Osteoblast (primary cell): Measurements from ENCODE around the gene PLCG2. TPM values are rescaled to one million over a fixed set of nuclear protein-coding genes. Genes with fewer than 3 reads are reported as not detected.

Source experiments
- DNase-seq: peaks from one replicate; pipeline ENCODE4 v3.0.0; 2011; ENCODE audit warnings: low spot score, mixed read lengths; ENCODE audit not compliant: insufficient read length; ENCODE audit errors: missing footprints
- H2AFZ ChIP-seq: 2 replicates; pipeline ENCODE4 v1.6.0; 2011; ENCODE audit warnings: mild to moderate bottlenecking, low read length
- H3K27ac ChIP-seq: 2 replicates; pipeline ENCODE4 v1.5.1; 2011; ENCODE audit warnings: mild to moderate bottlenecking, low read depth, low read length, moderate library complexity
- H3K27me3 ChIP-seq: 2 replicates; pipeline ENCODE4 v1.6.0; 2012; ENCODE audit warnings: mild to moderate bottlenecking, control low read depth, inconsistent platforms, low read length, moderate library complexity; ENCODE audit not compliant: insufficient read depth
- H3K36me3 ChIP-seq: 2 replicates; pipeline ENCODE4 v1.5.1; 2011; ENCODE audit warnings: mild to moderate bottlenecking, low read length, control low read depth, moderate library complexity; ENCODE audit not compliant: insufficient read depth
- H3K4me1 ChIP-seq: 2 replicates; pipeline ENCODE4 v1.5.1; 2011; ENCODE audit warnings: mild to moderate bottlenecking, low read length, control low read depth, moderate library complexity; ENCODE audit not compliant: insufficient read depth
- H3K4me2 ChIP-seq: 2 replicates; pipeline ENCODE4 v1.6.0; 2011; ENCODE audit warnings: mild to moderate bottlenecking, low read length; ENCODE audit not compliant: insufficient read depth
- H3K4me3 ChIP-seq: fragments of 200-600 bp; sonication (generic); 3 replicates; pipeline ENCODE4 v1.5.1; 2012; ENCODE audit warnings: mild to moderate bottlenecking, low read length, inconsistent platforms; ENCODE audit not compliant: insufficient read depth
- H3K79me2 ChIP-seq: 2 replicates; pipeline ENCODE4 v1.6.0; 2012; ENCODE audit warnings: mild to moderate bottlenecking, low read length, control low read depth, inconsistent platforms; ENCODE audit not compliant: insufficient read depth
- H3K9me3 ChIP-seq: 2 replicates; pipeline ENCODE4 v1.5.1; 2011; ENCODE audit warnings: low read depth, low read length, control low read depth
- H4K20me1 ChIP-seq: 2 replicates; pipeline ENCODE4 v1.6.0; 2012; ENCODE audit warnings: mild to moderate bottlenecking, low read length, control low read depth; ENCODE audit not compliant: insufficient read depth
- total RNA-seq: library from RNA; depleted of rRNA; stranded (reverse); fragments of >200 nt; gene quantifications from 2 replicates; pipeline ENCODE4 v1.2.3, GENCODE V29; 2012
- TF ChIP-seq, protein P1 (sequence below): IDR thresholded peaks from 2 replicates; pipeline ENCODE4 v1.5.1; 2011; ENCODE audit warnings: mild to moderate bottlenecking, low read depth, low read length, moderate library complexity; ENCODE audit errors: extremely low read depth

The PLCG2 gene
- total RNA-seq, 1 donor, result 1.1 TPM

DNA sequence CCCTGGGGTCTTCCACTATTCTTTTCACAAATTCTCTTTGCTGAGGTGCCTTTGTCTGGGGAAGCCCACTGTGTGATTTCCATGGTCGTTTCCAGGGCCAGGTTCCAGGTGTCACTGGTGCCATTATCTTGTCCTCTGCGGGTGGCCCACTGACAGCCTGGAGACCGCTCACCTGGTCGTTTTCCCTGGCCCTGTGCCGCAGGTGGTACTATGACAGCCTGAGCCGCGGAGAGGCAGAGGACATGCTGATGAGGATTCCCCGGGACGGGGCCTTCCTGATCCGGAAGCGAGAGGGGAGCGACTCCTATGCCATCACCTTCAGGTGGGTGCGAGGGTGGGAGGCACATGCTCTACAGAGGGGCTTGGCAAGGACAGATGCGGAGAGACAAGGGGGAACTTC is 133.3 kb downstream of the PLCG2 start:
- Histone ChIP-seq H3K27ac (no peak overlapping the region), H3K4me2 (no peak overlapping the region), H2AFZ (no peak overlapping the region), H3K27me3 (no peaks in the 10 kb centered on the region), H3K79me2 (no peaks in the 10 kb centered on the region), H3K4me3 (no peak overlapping the region), H4K20me1 (no peaks in the 10 kb centered on the region), H3K36me3 (no peaks in the 10 kb centered on the region), H3K9me3 (no peaks in the 10 kb centered on the region), H3K4me1 (no peaks in the 10 kb centered on the region)
- TF ChIP-seq, protein P1, sequence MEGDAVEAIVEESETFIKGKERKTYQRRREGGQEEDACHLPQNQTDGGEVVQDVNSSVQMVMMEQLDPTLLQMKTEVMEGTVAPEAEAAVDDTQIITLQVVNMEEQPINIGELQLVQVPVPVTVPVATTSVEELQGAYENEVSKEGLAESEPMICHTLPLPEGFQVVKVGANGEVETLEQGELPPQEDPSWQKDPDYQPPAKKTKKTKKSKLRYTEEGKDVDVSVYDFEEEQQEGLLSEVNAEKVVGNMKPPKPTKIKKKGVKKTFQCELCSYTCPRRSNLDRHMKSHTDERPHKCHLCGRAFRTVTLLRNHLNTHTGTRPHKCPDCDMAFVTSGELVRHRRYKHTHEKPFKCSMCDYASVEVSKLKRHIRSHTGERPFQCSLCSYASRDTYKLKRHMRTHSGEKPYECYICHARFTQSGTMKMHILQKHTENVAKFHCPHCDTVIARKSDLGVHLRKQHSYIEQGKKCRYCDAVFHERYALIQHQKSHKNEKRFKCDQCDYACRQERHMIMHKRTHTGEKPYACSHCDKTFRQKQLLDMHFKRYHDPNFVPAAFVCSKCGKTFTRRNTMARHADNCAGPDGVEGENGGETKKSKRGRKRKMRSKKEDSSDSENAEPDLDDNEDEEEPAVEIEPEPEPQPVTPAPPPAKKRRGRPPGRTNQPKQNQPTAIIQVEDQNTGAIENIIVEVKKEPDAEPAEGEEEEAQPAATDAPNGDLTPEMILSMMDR, result no peak
- DNase-seq, result no peak

DNA sequence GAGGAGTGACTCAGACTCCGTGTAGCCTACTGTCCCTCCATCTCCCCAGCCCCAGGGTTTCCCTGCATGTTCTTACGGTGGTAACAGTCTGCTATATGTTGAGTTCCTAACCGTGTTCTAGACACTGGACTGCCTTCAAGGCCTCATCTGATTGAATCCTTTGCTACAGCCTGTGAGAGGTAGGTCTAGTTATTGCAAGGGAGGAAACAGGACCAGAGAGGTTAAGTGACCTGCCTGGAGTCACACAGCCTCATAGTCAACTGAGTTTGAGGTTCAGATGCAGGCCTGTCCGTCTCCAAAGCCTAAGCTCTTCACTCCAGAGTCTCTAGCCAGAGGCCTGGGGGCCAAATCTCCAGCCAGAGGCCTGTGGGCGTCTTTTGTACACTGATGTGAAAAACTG is 134.1 kb downstream of the PLCG2 start:
- TF ChIP-seq, protein P1, result no peak
- no peak overlapping the region for H2AFZ ChIP-seq

DNA sequence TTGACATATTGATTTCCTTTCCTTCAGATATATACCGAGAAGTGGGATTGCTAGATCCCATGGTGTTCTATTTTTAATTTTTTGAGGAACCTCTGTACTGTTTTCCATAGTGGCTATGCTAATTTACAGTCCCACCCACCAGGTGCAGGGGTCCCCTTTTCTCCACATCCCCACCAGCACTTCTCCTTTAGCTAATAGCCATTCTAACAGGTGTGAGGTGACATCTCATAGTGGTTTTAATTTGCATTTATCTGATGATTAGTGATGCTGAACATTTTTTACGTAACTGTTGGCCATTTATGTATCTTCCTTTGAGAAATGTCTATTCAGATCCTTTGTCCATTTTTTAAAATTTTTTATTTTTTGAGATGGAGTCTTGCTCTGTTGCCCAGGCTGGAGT is 138.3 kb downstream of the PLCG2 start:
- H3K36me3 ChIP-seq, result no peaks in the 10 kb centered on the region
- no peak overlapping the region for H2AFZ ChIP-seq
- H3K4me2 ChIP-seq, result no peak overlapping the region
- no peaks in the 10 kb centered on the region for H3K9me3 ChIP-seq
- DNase-seq, result no peak
- no peak overlapping the region for H3K4me3 ChIP-seq
- no peaks in the 10 kb centered on the region for H3K4me1 ChIP-seq
- H3K27me3 ChIP-seq, result no peaks in the 10 kb centered on the region
- H3K27ac ChIP-seq, result no peak overlapping the region
- no peaks in the 10 kb centered on the region for H3K79me2 ChIP-seq
- TF ChIP-seq, protein P1, result no peak
- no peaks in the 10 kb centered on the region for H4K20me1 ChIP-seq

More for the DNA sequence above, 134.1 kb downstream of the PLCG2 start:
- H3K36me3 ChIP-seq, result no peaks in the 10 kb centered on the region
- no peaks in the 10 kb centered on the region for H3K4me1 ChIP-seq
- no peaks in the 10 kb centered on the region for H4K20me1 ChIP-seq
- no peak overlapping the region for H3K4me2 ChIP-seq
- H3K27me3 ChIP-seq, result no peaks in the 10 kb centered on the region
- no peaks in the 10 kb centered on the region for H3K79me2 ChIP-seq
- H3K27ac ChIP-seq, result no peak overlapping the region
- no peak overlapping the region for H3K4me3 ChIP-seq
- no peaks in the 10 kb centered on the region for H3K9me3 ChIP-seq
- DNase-seq, result no peak

GRCh38 chr16:81918927-81919326 is 139.8 kb downstream of the PLCG2 start:
- TF ChIP-seq, protein P1, result no peak
- Histone ChIP-seq H3K27ac (no peak overlapping the region), H3K4me3 (no peak overlapping the region), H2AFZ (no peak overlapping the region), H3K79me2 (no peaks in the 10 kb centered on the region), H3K36me3 (no peaks in the 10 kb centered on the region), H3K4me2 (no peak overlapping the region), H3K9me3 (no peaks in the 10 kb centered on the region), H4K20me1 (no peaks in the 10 kb centered on the region), H3K27me3 (no peaks in the 10 kb centered on the region), H3K4me1 (no peaks in the 10 kb centered on the region)
- DNase-seq, result no peak
